ENCODE data around the gene SCGB1C1.

DNA sequence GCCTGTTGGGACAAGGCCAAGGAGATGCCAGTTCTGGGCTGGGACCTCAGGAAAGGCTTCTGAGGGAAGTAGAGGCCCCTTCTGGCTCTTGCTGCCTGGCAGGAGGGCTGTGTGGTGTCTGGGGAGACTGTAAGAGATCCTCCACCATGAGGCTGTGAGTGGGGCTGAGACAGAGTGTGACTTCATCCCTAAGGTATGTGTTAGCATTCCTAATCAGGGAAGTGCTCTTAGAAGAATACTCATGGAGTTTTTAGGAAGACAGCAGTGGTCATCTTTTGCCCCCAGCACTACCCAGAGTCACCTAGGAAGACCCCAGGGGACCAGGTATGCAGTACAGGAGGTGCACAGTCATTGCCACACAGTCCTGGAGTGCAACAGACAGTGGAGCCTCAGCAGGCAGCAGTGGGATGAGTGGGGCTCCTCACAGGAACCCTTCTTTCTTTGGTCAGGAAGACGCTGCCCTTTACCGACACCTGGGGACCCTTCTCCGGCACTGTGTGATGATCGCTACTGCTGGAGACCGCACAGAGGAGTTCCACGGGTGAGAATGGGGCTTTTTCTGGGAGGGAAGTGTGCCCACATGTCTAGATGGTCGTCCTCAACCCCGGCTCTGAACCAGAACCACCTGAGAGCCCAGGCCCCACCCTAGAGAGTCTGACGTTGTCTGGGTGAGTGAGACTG, 17.4 kb downstream of the SCGB1C1 start:
- TF ChIP-seq, protein P1, sequence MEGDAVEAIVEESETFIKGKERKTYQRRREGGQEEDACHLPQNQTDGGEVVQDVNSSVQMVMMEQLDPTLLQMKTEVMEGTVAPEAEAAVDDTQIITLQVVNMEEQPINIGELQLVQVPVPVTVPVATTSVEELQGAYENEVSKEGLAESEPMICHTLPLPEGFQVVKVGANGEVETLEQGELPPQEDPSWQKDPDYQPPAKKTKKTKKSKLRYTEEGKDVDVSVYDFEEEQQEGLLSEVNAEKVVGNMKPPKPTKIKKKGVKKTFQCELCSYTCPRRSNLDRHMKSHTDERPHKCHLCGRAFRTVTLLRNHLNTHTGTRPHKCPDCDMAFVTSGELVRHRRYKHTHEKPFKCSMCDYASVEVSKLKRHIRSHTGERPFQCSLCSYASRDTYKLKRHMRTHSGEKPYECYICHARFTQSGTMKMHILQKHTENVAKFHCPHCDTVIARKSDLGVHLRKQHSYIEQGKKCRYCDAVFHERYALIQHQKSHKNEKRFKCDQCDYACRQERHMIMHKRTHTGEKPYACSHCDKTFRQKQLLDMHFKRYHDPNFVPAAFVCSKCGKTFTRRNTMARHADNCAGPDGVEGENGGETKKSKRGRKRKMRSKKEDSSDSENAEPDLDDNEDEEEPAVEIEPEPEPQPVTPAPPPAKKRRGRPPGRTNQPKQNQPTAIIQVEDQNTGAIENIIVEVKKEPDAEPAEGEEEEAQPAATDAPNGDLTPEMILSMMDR (IDR thresholded peaks at IDR 0.05; ENCODE audit: poor library complexity), result no peak
- TF ChIP-seq EZH2 (IDR thresholded peaks at IDR 0.05; ENCODE audit: borderline replicate concordance), result no peak

Data from hepatocyte (in vitro differentiated cells).